Glomerular endothelial cell (primary cell): ENCODE data around the gene RIC3. TPM values are rescaled to one million over a fixed set of nuclear protein-coding genes. Genes with fewer than 3 reads are reported as not detected.

Source experiments
- DNase-seq: peaks from one replicate; pipeline ENCODE4 v3.0.0-alpha.2; 2011; ENCODE audit warnings: low read depth, low spot score; ENCODE audit errors: extremely low read depth
- total RNA-seq: library from RNA; depleted of rRNA; stranded (reverse); fragments of >200 nt; gene quantifications from 2 replicates; pipeline ENCODE4 v1.2.3, GENCODE V29; 2015

RIC3 gene
- total RNA-seq, 1 donor from 2014 or later: not detected

DNA sequence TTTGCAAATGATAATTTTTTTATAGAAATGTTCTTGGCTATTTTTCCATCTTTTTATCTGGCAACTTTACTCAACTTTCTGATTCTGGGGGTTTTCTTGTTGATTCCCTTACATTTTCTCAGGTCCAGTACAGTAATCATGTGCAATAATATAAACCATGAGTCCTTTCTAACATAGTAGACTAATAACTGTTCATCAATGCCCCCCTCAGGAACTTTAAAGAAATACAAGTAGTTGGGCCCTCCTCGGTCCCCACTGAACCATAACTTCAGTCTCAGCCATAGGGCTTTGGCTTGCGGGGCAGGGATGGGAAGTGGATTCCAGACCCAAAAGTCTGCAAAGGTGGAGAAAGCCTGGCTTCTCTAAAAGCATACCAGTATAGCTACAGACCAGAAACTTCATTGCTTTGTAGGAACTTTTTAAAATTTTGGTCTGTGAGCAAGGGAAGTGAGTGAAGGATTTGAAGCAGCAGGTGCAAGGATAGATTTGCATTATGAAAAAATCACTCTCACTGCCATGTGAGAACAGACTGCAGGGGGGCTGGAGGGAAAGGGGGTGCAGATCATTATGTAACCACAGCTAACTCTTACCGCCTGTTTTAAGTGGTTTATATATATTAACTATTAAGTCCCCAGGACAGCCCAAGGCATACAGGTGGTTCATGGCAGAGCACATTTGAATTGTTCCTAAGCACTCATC, 98.3 kb downstream of the RIC3 start:
- DNase-seq: peak; percentile 7

DNA sequence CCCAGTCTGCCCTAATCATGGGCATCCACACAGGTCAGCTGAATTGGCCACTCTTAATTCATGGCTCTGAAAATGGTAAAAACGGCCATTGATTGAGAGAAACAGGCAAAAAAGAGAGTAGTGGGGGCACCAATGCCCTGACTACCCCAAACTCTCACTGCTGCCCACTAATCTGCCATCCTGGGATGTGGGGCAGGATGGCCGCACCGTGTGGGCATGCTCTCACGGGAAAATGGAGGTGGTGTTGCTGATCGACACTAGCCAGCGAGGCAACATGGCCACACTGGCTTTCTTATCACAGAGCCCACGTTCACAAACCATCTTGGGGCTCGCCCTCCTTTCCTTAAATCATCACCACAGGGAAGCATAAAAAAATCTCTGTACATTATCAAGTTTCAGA, 99.1 kb downstream of the RIC3 start:
- DNase-seq: no peak

- DNase-seq: peak; percentile 9
Observed at GRCh38 chr11:8068605-8069221, 100.1 kb downstream of the RIC3 start.

DNA sequence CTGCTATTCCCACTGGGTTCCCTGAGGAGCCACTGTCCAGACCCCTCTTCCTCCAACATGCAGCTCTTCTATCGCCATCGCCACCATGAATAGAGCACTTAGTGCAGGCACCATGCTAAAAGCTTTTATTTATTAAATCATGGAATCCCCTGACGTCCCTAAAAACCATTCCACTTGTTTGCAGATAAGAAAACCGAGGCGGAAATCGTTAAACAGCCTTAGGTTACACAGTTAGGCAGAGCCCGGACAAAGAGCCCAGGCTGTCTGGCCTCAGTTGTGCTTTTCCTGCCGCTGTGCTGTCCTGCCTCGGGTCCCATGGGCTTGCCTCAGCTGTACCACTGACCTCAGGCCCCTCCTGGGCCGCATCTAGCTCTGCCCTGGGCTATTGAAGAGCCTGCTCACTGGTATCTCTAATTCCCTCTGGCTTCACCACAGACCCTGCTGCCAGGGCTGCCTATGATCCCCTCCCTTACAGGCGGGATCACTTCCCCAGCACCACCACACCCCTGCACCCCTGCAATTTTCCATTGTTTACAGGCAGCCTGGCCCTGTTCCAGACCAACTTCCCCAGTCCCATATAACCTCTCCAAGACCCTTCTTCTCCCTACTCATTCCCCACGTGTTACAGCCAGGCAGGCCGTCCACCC, 100.8 kb downstream of the RIC3 start:
- no peak for DNase-seq

- no peak for DNase-seq
Observed at GRCh38 chr11:8067567-8067928, 101.3 kb downstream of the RIC3 start.

DNA sequence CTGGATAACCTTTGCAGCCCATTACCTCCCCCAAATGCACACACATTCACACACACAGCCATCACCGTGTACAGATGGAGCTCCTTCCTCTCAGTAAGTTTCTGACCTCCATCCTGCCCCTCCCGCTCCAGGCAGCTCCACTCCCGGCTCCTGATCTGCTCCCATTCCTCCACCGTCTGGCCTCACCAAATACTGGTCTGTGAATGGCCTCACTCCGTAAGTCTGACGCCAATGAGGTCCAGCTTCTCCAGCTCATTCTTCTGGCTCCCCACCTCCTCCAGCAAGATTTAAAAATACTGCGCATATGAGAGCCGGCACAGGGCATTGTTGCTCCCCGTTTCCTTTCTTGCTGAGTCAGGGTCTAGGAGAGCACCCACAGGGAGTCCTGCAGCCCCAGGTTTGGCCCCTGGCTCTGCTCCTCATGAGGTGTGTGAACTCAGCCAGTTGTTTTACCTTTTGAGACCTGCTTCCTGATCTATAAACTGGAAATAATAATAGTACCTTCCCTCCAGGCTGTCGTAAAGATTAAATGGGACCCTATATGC, 101.8 kb downstream of the RIC3 start:
- DNase-seq: no peak

- DNase-seq: no peak
Observed at GRCh38 chr11:8066036-8066910, 102.6 kb downstream of the RIC3 start.

GRCh38 chr11:8065031-8065430, 103.8 kb downstream of the RIC3 start:
- DNase-seq: no peak

DNA sequence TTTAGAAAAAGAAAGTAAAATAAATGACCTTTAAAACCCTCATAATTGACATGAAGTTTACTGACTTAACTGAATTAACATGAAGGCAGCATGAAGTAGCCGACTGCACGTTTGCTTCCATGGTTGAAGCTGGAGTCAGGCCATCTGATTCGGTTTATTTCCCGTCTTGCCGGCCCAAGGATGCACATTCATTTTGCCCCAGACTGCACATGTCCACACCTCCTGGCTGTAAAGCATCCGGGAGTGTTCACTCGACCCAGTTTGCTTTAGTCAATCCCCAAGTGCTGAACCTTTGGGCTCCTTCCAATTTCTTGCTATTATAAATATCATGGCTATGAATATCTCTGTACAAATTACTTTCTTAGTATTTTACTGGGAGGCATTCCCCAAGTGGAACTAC, 105.5 kb downstream of the RIC3 start:
- DNase-seq: no peak

DNA sequence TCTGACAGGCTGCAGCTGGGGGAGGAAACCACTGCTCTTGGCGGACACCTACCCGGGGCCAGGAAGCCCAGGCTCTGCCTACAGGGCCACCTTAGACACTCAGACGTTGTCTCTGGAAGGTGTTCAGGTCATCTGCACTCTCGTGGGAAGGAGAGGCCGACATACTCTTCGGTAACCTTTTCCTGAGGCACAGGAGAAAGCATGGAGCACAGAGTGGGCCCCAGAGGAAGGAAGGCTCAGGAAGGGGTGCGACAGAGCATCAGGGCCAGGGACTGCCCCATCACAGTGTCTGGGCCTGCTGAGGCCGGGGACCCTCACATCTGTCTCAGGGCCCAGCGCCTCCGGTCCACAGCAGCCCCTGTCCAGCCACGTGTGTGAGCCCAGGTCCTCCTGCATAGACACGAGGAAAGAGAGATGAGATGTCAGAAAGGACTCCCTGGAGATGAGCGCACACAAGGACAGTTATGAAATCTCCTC, 106.0 kb downstream of the RIC3 start:
- DNase-seq: no peak

GRCh38 chr11:8061555-8062428, 107.0 kb downstream of the RIC3 start:
- DNase-seq: no peak

DNA sequence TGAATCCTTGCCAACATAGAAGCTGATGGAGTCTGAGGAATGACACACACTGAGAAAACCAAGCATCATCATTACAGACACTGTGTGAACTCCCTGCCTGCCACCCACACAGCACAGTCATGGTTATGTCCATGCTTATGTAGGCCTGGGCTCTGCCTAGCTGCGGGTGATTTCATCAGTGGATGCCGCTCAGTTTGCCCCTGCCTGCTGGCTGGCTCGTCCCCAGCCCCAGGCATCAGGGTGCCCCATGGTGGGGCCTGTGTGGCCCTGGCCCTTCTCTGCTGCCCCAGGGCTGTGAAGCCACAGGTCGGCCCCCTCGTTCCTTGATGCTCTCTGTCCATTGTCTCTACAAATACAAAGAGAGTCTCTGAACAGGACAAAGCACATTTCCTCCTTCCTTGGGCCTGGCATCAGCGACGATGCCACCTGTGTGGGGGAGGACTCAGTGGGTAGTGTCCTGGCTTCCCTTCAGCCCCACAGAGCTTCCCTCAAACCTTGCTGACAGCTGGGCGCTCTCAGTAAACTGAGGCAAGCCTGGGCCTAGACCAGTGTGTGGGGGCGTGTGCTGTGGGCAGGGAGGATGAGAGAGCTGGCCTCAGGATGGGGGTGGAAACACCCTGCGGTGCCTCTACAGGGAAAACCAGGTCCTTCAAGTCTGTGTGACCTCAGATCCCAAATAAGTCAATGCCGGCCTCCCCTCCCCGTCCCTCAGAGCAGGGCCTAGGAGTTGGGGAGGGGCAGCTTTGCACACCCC, 107.8 kb downstream of the RIC3 start:
- no peak for DNase-seq

DNA sequence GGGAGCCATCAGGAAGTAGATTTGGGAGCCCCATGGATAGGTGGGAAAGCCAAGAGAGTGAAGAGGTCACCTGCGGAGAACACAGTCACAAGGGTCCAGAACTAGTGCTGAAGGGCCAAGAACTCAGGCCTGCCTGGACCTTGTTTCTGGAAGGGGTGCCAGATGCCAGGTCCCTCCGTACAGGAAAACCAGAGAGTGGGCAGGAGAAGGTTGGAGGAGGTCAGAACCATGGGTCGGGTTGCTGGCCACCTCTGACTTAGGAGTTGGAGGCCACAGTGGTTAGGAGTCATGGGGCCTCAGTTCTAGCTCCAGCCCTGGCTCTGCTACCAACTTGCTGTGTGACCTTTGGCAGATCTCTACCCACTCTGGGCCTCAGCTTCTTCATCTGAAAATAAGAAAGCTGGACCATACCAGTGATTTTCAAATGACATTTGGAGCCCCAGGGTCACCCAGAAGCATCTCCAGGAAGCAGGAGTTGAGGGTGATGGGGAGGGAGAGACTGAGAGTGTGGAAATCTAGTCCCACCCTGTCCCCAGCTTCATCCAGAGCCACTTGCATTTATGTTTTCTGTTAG, 108.6 kb downstream of the RIC3 start:
- DNase-seq: no peak

GRCh38 chr11:8059571-8060011, 109.2 kb downstream of the RIC3 start:
- no peak for DNase-seq

DNA sequence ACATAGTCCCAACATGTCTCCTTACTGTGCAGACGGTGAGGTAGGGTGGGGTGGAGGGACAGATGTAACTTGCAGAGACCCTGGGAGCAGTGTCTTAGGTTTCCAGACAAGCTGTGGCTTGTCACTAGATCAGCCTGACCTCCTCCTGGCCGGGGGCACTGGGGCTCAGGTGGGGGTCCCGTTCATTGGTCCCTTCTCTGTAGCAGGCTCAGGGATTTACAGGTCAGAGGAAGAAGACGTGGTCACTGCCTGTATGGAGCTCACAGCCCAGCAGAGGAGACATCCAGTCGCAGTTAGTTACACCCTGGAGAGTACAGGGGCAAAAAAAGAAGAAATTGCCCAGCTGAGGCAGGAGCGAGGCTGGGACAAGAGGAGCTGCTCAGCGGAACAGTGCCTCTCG, 109.8 kb downstream of the RIC3 start:
- DNase-seq: no peak

- DNase-seq: no peak
Observed at GRCh38 chr11:8058216-8058615, 110.6 kb downstream of the RIC3 start.

GRCh38 chr11:8056810-8057463, 111.9 kb downstream of the RIC3 start:
- DNase-seq: no peak
